SK-N-SH treated with all-trans-retinoic acid at 6 μM for 48 hours (cell line): ENCODE data around the gene OTOG.

Experiments used
- ATAC-seq: fragments of 200-7000 bp; cut with Tn5 transposase; 3 replicates; pipeline ENCODE4 v1.9.1; 2020; ENCODE audit warnings: mild to moderate bottlenecking, moderate library complexity
- BACH2 ChIP-seq: fragments of 250-450 bp; sonication (Bioruptor Pico); IDR thresholded peaks from 2 replicates; pipeline ENCODE4 v1.9.0; 2021; ENCODE audit warnings: mild to moderate bottlenecking, borderline replicate concordance
- ESRRG ChIP-seq: fragments of 250-450 bp; sonication (Bioruptor Pico); IDR thresholded peaks from 2 replicates; pipeline ENCODE4 v1.6.1; 2021; ENCODE audit warnings: mild to moderate bottlenecking
- GLIS3 ChIP-seq: fragments of 250-450 bp; sonication (Bioruptor Pico); IDR thresholded peaks from 2 replicates; pipeline ENCODE4 v1.5.0; 2020; ENCODE audit warnings: mild to moderate bottlenecking, moderate library complexity
- ISL1 ChIP-seq: fragments of 250-450 bp; sonication (Bioruptor Pico); IDR thresholded peaks from 2 replicates; pipeline ENCODE4 v2.1.2; 2022; ENCODE audit warnings: mild to moderate bottlenecking, moderate library complexity
- OSR1 ChIP-seq: fragments of 250-450 bp; sonication (Bioruptor Pico); IDR thresholded peaks from 2 replicates; pipeline ENCODE4 v1.8.0; 2022; ENCODE audit warnings: moderate library complexity, mild to moderate bottlenecking, inconsistent platforms
- PPARA ChIP-seq: fragments of 250-450 bp; sonication (Bioruptor Pico); IDR thresholded peaks from 2 replicates; pipeline ENCODE4 v1.5.0; 2020; ENCODE audit warnings: mild to moderate bottlenecking, borderline replicate concordance
- RARB ChIP-seq: fragments of 250-450 bp; sonication (Bioruptor Pico); IDR thresholded peaks from 2 replicates; pipeline ENCODE4 v1.8.0; 2021; ENCODE audit warnings: mild to moderate bottlenecking, moderate library complexity
- SNAI2 ChIP-seq: fragments of 250-450 bp; sonication (Bioruptor Pico); IDR thresholded peaks from 2 replicates; pipeline ENCODE4 v1.5.0; 2020; ENCODE audit warnings: mild to moderate bottlenecking, moderate library complexity
- TCF4 ChIP-seq: fragments of 250-450 bp; sonication (Bioruptor Pico); IDR thresholded peaks from 2 replicates; pipeline ENCODE4 v1.8.0; 2021; ENCODE audit warnings: mild to moderate bottlenecking, moderate library complexity, borderline replicate concordance
- ZC3H10 ChIP-seq: fragments of 250-450 bp; sonication (Bioruptor Pico); IDR thresholded peaks from 2 replicates; pipeline ENCODE4 v1.5.1; 2021; ENCODE audit warnings: mild to moderate bottlenecking, moderate library complexity
- ZFP3 ChIP-seq: fragments of 250-450 bp; sonication (Bioruptor Pico); IDR thresholded peaks from 2 replicates; pipeline ENCODE4 v1.5.0; 2020; ENCODE audit warnings: mild to moderate bottlenecking, moderate library complexity
- ZFP30 ChIP-seq: fragments of 450-650 bp; formaldehyde crosslinking; IDR thresholded peaks from 2 replicates; pipeline ENCODE4 v1.5.0; 2022; ENCODE audit warnings: mild to moderate bottlenecking, moderate library complexity
- ZNF565 ChIP-seq: fragments of 450-650 bp; formaldehyde crosslinking; conservative IDR thresholded peaks from 2 replicates; pipeline ENCODE4 v1.5.0; 2020; ENCODE audit warnings: low read depth, mild to moderate bottlenecking, moderate library complexity
- ZNF70 ChIP-seq: fragments of 450-650 bp; formaldehyde crosslinking; IDR thresholded peaks from 2 replicates; pipeline ENCODE4 v1.5.0; 2020; ENCODE audit warnings: mild to moderate bottlenecking, moderate library complexity
- ZNF8 ChIP-seq: fragments of 450-650 bp; formaldehyde crosslinking; IDR thresholded peaks from 2 replicates; pipeline ENCODE4 v1.5.0; 2020; ENCODE audit warnings: mild to moderate bottlenecking, moderate library complexity
- TF ChIP-seq, protein P1 (sequence below): fragments of 250-450 bp; sonication (Bioruptor Pico); IDR thresholded peaks from 2 replicates; pipeline ENCODE4 v1.5.0; 2020; ENCODE audit warnings: mild to moderate bottlenecking, moderate library complexity
- TF ChIP-seq, protein P2 (sequence below): fragments of 250-450 bp; sonication (Bioruptor Pico); IDR thresholded peaks from 2 replicates; pipeline ENCODE4 v1.5.1; 2020; ENCODE audit warnings: low read depth, mild to moderate bottlenecking, moderate library complexity
- TF ChIP-seq, protein P3 (sequence below): fragments of 250-450 bp; sonication (Bioruptor Pico); IDR thresholded peaks from 2 replicates; pipeline ENCODE4 v1.5.1; 2021; ENCODE audit warnings: mild to moderate bottlenecking, moderate library complexity
- TF ChIP-seq, protein P4 (sequence below): fragments of 250-450 bp; sonication (Bioruptor Pico); IDR thresholded peaks from 2 replicates; pipeline ENCODE4 v1.8.0; 2020; ENCODE audit warnings: mild to moderate bottlenecking, moderate library complexity, borderline replicate concordance
- TF ChIP-seq, protein P5 (sequence below): fragments of 250-450 bp; sonication (Bioruptor Pico); IDR thresholded peaks from 2 replicates; pipeline ENCODE4 v1.8.0; 2021; ENCODE audit warnings: low read depth, mild to moderate bottlenecking, moderate library complexity, borderline replicate concordance

Gene OTOG

DNA sequence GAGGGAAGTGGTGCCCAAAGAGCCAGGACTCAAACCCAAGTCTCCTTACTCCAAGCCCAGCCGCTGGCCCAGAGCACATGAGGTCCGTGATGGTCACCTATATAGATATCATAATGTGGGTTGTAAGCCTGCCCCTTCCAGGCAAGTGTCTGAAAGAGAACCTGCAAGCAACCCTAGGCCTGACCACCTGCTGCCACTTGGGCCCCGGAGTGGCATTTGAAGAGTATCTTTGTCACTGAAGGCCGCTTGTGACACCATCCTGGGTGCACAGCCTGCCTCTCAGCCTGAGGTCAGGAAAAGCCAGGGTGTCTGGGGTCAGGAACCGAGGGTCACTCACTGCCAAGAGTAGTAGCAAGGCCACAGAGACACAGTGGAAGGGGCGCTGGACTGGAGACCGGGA lies 32.4 kb downstream of the OTOG start (continued):
- TF ChIP-seq, protein P1, sequence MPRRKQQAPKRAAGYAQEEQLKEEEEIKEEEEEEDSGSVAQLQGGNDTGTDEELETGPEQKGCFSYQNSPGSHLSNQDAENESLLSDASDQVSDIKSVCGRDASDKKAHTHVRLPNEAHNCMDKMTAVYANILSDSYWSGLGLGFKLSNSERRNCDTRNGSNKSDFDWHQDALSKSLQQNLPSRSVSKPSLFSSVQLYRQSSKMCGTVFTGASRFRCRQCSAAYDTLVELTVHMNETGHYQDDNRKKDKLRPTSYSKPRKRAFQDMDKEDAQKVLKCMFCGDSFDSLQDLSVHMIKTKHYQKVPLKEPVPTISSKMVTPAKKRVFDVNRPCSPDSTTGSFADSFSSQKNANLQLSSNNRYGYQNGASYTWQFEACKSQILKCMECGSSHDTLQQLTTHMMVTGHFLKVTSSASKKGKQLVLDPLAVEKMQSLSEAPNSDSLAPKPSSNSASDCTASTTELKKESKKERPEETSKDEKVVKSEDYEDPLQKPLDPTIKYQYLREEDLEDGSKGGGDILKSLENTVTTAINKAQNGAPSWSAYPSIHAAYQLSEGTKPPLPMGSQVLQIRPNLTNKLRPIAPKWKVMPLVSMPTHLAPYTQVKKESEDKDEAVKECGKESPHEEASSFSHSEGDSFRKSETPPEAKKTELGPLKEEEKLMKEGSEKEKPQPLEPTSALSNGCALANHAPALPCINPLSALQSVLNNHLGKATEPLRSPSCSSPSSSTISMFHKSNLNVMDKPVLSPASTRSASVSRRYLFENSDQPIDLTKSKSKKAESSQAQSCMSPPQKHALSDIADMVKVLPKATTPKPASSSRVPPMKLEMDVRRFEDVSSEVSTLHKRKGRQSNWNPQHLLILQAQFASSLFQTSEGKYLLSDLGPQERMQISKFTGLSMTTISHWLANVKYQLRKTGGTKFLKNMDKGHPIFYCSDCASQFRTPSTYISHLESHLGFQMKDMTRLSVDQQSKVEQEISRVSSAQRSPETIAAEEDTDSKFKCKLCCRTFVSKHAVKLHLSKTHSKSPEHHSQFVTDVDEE: no peak
- TF ChIP-seq SNAI2 (CRISPR knock-in tag): no peak
- TF ChIP-seq, protein P2, sequence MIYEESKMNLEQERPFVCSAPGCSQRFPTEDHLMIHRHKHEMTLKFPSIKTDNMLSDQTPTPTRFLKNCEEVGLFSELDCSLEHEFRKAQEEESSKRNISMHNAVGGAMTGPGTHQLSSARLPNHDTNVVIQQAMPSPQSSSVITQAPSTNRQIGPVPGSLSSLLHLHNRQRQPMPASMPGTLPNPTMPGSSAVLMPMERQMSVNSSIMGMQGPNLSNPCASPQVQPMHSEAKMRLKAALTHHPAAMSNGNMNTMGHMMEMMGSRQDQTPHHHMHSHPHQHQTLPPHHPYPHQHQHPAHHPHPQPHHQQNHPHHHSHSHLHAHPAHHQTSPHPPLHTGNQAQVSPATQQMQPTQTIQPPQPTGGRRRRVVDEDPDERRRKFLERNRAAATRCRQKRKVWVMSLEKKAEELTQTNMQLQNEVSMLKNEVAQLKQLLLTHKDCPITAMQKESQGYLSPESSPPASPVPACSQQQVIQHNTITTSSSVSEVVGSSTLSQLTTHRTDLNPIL: no peak
- TF ChIP-seq GLIS3 (CRISPR knock-in tag): no peak
- no peak for TF ChIP-seq ZC3H10 (CRISPR knock-in tag)
- TF ChIP-seq ISL1: no peak
- no peak for TF ChIP-seq OSR1 (CRISPR knock-in tag)

DNA sequence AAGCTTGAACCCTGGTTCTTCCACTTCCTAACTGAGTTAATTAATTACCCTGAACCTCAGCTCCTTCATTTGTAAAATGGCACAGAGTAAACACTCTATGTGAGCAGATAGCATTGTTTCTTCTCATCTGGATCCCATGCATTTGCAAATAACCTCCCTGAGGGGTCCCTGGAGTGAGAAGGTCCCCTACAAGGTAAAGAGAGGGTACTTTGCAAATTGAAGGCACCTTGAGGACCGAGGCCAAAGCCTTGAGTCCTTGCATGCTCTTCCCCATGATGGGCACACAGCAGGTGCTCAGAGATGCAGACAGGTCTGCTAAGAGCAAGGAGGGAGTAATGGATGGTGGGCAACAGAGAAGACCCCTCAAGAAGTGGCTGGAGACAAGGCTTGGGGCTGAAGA lies 33.2 kb downstream of the OTOG start:
- TF ChIP-seq ZNF70 (no peak), ZNF565 (CRISPR knock-in tag) (no peak), BACH2 (CRISPR knock-in tag) (no peak), ZNF8 (CRISPR knock-in tag) (no peak), OSR1 (CRISPR knock-in tag) (no peak), ZFP3 (CRISPR knock-in tag) (no peak), SNAI2 (CRISPR knock-in tag) (no peak), ZFP30 (CRISPR knock-in tag) (no peak), ESRRG (no peak), ISL1 (no peak), TCF4 (no peak), PPARA (CRISPR knock-in tag) (no peak), RARB (CRISPR knock-in tag) (no peak)
- TF ChIP-seq, protein P1: no peak
- TF ChIP-seq, protein P3, sequence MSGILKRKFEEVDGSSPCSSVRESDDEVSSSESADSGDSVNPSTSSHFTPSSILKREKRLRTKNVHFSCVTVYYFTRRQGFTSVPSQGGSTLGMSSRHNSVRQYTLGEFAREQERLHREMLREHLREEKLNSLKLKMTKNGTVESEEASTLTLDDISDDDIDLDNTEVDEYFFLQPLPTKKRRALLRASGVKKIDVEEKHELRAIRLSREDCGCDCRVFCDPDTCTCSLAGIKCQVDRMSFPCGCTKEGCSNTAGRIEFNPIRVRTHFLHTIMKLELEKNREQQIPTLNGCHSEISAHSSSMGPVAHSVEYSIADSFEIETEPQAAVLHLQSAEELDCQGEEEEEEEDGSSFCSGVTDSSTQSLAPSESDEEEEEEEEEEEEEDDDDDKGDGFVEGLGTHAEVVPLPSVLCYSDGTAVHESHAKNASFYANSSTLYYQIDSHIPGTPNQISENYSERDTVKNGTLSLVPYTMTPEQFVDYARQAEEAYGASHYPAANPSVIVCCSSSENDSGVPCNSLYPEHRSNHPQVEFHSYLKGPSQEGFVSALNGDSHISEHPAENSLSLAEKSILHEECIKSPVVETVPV (CRISPR knock-in tag): no peak
- TF ChIP-seq, protein P4, sequence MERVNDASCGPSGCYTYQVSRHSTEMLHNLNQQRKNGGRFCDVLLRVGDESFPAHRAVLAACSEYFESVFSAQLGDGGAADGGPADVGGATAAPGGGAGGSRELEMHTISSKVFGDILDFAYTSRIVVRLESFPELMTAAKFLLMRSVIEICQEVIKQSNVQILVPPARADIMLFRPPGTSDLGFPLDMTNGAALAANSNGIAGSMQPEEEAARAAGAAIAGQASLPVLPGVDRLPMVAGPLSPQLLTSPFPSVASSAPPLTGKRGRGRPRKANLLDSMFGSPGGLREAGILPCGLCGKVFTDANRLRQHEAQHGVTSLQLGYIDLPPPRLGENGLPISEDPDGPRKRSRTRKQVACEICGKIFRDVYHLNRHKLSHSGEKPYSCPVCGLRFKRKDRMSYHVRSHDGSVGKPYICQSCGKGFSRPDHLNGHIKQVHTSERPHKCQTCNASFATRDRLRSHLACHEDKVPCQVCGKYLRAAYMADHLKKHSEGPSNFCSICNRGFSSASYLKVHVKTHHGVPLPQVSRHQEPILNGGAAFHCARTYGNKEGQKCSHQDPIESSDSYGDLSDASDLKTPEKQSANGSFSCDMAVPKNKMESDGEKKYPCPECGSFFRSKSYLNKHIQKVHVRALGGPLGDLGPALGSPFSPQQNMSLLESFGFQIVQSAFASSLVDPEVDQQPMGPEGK (CRISPR knock-in tag): no peak
- TF ChIP-seq, protein P5, sequence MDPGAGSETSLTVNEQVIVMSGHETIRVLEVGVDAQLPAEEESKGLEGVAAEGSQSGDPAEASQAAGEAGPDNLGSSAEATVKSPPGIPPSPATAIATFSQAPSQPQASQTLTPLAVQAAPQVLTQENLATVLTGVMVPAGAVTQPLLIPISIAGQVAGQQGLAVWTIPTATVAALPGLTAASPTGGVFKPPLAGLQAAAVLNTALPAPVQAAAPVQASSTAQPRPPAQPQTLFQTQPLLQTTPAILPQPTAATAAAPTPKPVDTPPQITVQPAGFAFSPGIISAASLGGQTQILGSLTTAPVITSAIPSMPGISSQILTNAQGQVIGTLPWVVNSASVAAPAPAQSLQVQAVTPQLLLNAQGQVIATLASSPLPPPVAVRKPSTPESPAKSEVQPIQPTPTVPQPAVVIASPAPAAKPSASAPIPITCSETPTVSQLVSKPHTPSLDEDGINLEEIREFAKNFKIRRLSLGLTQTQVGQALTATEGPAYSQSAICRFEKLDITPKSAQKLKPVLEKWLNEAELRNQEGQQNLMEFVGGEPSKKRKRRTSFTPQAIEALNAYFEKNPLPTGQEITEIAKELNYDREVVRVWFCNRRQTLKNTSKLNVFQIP: no peak
- TF ChIP-seq, all 23 proteins: peak for 0
- ATAC-seq: no peak
